Camera-type eye (tissue), 1 donor: ENCODE results near the gene IDS. TPM values are rescaled to one million over a fixed set of nuclear protein-coding genes. Genes with fewer than 3 reads are reported as not detected.

Experiments used
- total RNA-seq: library from RNA; depleted of rRNA; stranded (reverse); fragments of >200 nt; gene quantifications from one replicate; pipeline ENCODE4 v1.2.3, GENCODE V29; 2014

The IDS gene, protein sequence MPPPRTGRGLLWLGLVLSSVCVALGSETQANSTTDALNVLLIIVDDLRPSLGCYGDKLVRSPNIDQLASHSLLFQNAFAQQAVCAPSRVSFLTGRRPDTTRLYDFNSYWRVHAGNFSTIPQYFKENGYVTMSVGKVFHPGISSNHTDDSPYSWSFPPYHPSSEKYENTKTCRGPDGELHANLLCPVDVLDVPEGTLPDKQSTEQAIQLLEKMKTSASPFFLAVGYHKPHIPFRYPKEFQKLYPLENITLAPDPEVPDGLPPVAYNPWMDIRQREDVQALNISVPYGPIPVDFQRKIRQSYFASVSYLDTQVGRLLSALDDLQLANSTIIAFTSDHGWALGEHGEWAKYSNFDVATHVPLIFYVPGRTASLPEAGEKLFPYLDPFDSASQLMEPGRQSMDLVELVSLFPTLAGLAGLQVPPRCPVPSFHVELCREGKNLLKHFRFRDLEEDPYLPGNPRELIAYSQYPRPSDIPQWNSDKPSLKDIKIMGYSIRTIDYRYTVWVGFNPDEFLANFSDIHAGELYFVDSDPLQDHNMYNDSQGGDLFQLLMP
- 59.9 TPM for total RNA-seq

DNA sequence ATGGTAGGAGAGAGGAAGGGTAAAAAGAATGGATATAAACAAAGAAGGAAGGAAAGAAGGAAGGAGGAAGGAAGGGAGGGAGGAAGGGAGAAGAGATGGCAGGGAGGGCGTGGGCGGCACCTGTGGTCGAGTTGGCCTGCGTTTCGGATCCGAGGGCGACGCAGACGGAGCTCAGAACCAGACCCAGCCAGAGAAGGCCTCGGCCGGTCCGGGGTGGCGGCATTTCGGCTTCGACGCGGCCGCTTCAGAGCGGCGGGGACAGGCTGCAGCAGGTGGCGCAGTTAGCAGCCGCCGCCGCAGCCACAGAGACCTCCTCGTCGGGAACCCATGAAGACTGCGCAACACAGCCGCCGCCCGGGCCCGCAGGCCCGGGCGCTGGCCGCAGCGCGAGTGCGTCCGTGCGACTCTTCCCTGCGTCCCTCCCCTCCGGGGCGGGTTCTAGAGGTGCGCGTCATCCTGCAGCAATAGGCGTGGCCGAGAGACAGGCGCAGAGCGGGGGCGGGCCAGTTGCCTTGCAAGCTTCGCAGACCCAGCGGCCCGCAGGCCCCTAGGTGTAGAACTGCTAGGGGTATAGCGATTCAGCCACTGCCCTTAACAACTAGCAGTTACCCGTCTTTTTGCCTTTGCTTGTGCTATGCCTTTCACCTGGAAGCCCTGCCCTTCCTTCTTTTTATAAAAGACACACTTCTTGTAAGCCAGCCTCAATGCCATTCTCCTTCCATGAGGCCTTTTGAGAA, at the start of gene IDS:
Gene IDS, minus strand, starts transcription at position 392 of the 737 bp plus-strand sequence. Its CDS starts 169 bp downstream, at position 223.

DNA sequence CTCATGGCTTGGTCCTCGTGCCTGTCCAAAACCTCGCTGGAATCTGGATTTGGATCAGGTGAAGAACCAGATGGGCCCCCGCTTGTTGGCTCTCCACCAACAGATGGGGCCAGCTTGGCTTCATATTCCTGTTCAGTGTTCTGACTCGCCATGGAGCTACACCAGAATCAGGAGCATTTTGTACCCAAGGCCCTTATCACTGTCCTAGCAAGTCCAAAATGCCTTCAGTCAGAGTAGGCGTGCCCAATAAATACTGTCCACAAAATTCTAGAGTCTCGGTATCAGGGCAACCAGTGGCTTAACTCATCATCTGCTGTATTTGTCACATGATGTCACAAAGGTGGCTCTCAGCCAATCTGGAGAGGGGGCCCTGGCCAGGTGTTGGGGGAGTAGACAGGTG, 44.6 kb upstream of the IDS start, which contains the start of gene HSFX3:
Gene HSFX3, minus strand, starts transcription at position 224 of the 400 bp plus-strand sequence. Its CDS starts 72 bp downstream, at position 152.

DNA sequence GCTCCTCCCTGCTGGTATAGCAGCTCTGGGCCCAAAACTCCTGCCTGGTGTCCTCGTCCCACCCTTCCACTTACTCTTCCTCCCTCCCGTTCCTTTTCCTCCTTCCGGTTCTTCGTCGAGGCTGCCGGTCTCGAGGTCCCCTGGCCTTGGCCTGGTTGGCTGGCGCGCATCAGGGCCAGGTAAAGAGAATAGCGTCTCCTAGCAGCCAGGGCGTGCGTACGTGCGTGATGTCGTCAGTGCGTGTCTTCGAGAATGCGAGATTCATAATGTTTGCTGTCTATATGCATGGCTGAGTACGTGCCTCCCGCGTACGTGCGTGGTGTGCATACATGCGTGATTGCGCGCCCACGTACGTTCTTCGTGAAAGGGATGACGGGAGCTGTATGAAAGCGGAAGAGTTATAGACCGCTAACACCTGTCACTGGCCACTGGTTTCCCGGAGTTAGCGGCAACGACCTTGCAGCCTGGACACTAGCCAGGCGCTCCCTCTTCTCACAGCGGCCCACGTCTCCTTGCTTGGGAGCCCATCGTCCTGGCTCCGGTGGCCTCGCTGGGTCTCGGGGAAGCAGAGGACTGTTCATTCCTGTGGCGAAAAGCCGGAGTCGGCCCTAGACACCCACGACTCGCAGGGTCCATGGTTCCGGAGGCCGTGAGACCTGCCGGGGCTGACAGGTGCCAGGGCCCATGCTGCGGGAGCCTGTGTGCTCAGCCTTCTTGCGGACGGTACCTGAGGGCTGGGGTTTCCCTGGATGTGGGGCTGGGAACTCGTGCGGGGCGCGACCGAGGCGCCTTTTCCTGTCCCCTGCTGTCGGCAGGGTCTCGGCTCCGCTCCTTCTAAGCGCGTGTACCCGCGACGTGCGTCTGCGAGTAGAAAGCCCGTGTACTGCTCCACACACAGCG, 35.8 kb upstream of the IDS start, which contains the start of gene EOLA1:
Gene EOLA1, plus strand, starts transcription at position 392 of the 900 bp plus-strand sequence. CDS start 4,619 bp downstream, outside the sequence.

Other genes starting within 250 kb of the IDS start
- gene EOLA1, start 35.7 kb upstream of the IDS start, total RNA-seq: 14.3 TPM
- gene HSFX3, start 44.6 kb upstream of the IDS start, total RNA-seq: not detected
- not detected for gene MAGEA9B, start 82.2 kb upstream of the IDS start, total RNA-seq
- gene HSFX2, start 90.0 kb upstream of the IDS start, total RNA-seq: not detected
- gene TMEM185A, start 126.5 kb upstream of the IDS start, total RNA-seq: 35.7 TPM
- 0.77 TPM for gene MAGEA11, start 206.8 kb upstream of the IDS start, total RNA-seq